ENCODE results near the gene STIP1.

GRCh38 chr11:64144587-64145472 lies 41.1 kb upstream of the STIP1 start:
- TF ChIP-seq POLR2AphosphoS5 (IDR thresholded peaks at IDR 0.05; ENCODE audit: low read depth, low read length) (no peak), SRF (IDR thresholded peaks at IDR 0.05; ENCODE audit: low read depth) (no peak), POLR2A (IDR thresholded peaks at IDR 0.05; ENCODE audit: borderline replicate concordance, extremely low read depth, insufficient read depth, insufficient read length) (no peak), CTCF (IDR thresholded peaks at IDR 0.05 in 2 of 3, conservative IDR thresholded peaks at IDR 0.05 in 1 of 3; ENCODE audit: borderline replicate concordance in 1 of 3, insufficient read depth in 1 of 3, low read depth in 2 of 3, low read length in 2 of 3) (no peak), FOSL1 (IDR thresholded peaks at IDR 0.05; ENCODE audit: low read depth) (no peak), RAD21 (IDR thresholded peaks at IDR 0.05; ENCODE audit: low read depth) (no peak), MAX (IDR thresholded peaks at IDR 0.05) (no peak), TCF7L2 (IDR thresholded peaks at IDR 0.05; ENCODE audit: borderline replicate concordance, extremely low read depth, insufficient read depth, insufficient read length) (no peak), ATF3 (IDR thresholded peaks at IDR 0.05) (no peak), EZH2 (IDR thresholded peaks at IDR 0.05) (no peak)

Data from HCT116 (cell line).